Transverse colon (tissue), 3 donors: ENCODE data around the gene ROBO1.

Experiments used
- EP300 ChIP-seq: sonication (generic); formaldehyde crosslinking; IDR thresholded peaks from one replicate; pipeline ENCODE4 v1.6.1; 2017; ENCODE audit warnings: antibody characterized with exemption, low read depth
- TF ChIP-seq, protein P1 (sequence below), 5 experiments: fragments of 200-600 bp in 3 of 5; fragments of 450-650 bp in 2 of 5; sonication (generic) in 3 of 5; IDR thresholded peaks; 1 replicate in 2 of 5; 2 replicates in 3 of 5; pipeline ENCODE4 v1.5.1; 2016 to 2017; ENCODE audit warnings: antibody characterized with exemption in 5 of 5, inconsistent platforms in 3 of 5, mild to moderate bottlenecking in 2 of 5, moderate library complexity in 1 of 5

DNA sequence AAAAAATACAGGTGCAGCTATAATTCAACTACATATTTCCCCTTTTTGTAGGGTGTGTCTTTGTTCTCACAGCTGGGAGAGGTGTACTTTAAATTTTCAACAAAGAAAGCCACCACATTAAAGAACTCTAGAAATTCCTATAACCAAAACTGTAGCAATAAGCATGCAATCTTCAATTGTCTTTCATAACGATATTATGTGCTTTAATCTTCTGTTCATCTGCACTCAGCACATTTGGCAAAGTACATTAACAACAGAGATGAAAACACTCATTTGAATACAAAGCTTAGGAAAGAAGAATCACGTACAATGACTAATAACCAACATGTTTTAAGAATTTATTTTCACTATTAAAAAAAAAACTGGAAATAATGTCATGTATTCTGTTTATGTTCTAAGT, 1025.8 kb downstream of the ROBO1 start:
- TF ChIP-seq, protein P1, sequence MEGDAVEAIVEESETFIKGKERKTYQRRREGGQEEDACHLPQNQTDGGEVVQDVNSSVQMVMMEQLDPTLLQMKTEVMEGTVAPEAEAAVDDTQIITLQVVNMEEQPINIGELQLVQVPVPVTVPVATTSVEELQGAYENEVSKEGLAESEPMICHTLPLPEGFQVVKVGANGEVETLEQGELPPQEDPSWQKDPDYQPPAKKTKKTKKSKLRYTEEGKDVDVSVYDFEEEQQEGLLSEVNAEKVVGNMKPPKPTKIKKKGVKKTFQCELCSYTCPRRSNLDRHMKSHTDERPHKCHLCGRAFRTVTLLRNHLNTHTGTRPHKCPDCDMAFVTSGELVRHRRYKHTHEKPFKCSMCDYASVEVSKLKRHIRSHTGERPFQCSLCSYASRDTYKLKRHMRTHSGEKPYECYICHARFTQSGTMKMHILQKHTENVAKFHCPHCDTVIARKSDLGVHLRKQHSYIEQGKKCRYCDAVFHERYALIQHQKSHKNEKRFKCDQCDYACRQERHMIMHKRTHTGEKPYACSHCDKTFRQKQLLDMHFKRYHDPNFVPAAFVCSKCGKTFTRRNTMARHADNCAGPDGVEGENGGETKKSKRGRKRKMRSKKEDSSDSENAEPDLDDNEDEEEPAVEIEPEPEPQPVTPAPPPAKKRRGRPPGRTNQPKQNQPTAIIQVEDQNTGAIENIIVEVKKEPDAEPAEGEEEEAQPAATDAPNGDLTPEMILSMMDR (IDR thresholded peaks at IDR 0.05), result no peak
- TF ChIP-seq EP300, result no peak
